GM21360 (cell line): ENCODE data around the gene HSPA1A.
"Not testable (repeated sequence)": the region's sequence is repeated elsewhere in the genome, so short reads cannot be mapped to it uniquely, and the experiment has no call there.

ENCODE experiments used
- ATAC-seq: cut with Tn5 transposase; IDR thresholded peaks from one replicate; pipeline ENCODE4 v1.9.1; 2021; ENCODE audit warnings: mild to moderate bottlenecking, moderate library complexity; ENCODE audit not compliant: unreplicated experiment

Gene HSPA1A

GRCh38 chr6:31862344-31863235 is 47.2 kb downstream of the HSPA1A start, which contains the start of gene NEU1:
Gene NEU1 (minus strand): TSS chr6:31862821. CDS start chr6:31862776, 45 bp downstream.
- peak; percentile 84 for ATAC-seq

GRCh38 chr6:31864123-31864562 is 48.8 kb downstream of the HSPA1A start:
- not testable (repeated sequence) for ATAC-seq

DNA sequence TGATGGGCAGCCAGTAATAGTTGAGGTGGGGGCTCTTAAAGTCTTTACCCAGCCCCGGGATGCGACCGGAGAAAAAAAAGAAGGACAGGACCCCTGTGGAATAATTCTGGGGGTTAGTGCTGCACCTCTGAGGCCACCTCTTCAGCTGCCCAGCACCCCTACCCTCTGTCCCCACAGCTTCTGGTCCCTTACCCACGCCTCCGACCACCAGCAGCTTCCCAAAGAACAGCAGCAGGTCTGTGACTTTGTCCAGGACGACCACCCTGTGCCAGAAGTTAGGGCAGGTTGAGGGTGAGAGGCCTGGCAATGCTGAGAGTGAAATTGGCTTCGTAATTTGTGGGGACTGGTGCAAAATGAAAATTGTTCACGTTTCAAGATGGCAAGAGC is 49.5 kb downstream of the HSPA1A start:
- ATAC-seq = no peak

- no peak for ATAC-seq
Observed at GRCh38 chr6:31865205-31866118, 50.1 kb downstream of the HSPA1A start.
